NCI-H1105 treated with DMSO at 0.1 percent for 48 hours (cell line): ENCODE measurements around the gene CTNNA3.

Experiments
- DNase-seq: peaks from one replicate; lab custom pipeline; 2025; lab: John Stamatoyannopoulos, UW

CTNNA3 gene

DNA sequence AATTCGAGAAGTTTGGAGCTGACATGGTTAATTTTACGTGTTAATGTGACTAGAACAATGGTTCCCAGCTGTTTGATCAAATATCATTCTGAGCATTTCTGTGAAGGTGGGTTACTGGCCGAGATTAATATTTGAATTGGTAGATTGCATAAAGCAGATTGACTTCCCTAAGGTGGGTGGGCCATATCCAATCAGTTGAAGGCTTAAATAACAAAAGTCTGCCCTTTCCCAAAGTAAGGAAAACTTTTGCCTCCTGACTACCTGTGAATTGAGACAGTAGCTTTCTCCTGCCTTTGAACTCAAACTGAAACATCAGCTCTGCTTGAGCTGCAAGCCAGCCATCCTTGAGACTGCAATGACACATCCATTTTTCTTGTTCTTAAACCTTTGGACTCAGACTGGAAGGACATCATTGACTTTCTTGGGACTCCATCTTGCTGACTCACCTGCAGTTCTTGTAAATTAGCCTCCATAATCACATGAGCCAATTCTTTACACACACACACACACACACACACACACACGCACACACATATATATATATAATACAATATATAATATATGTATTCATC lies 833.2 kb downstream of the CTNNA3 start:
- no peak for DNase-seq

- no peak for DNase-seq
Measured at GRCh38 chr10:66860376-66860945, 835.5 kb downstream of the CTNNA3 start.

DNA sequence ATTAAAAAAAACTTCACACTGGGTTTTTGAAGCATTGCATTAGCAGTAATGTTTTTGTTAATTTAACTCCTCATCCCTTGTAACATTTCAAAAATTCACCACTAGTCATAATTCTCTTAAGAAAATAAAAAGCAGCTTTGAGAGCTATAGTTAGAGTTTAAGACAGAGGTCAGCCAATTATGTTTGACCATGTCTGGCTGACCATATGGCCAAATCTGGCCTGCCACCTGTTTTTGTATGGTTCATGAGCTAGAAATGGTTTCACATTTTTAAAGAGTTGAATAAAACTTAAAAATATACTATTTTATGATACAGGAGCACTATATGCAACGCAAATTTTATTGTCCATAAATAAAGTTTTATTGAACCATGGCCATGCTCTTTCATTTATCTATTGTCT lies 843.2 kb downstream of the CTNNA3 start:
- DNase-seq: no peak

GRCh38 chr10:66848856-66849255 lies 847.1 kb downstream of the CTNNA3 start:
- DNase-seq: no peak

- no peak for DNase-seq
Measured at GRCh38 chr10:66844176-66844942, 851.6 kb downstream of the CTNNA3 start.

DNA sequence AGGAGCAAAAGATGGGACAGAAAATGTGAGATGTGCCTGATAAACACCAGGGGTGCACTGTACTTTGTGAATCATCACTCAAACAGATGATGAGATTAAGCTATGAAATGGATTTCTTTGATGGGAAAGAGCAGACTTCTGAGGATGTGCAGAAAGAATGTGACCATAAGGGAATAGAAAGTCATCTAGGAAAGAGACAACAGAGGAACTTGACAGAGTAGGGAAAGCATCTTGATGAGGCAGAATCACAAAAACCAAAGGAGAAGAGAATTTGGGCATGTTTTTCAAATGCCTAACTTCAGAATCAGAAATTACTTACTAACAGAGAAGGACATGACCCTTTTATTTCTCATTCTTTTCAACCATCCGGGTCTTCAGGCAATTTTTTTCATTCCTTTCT lies 852.6 kb downstream of the CTNNA3 start:
- no peak for DNase-seq

DNA sequence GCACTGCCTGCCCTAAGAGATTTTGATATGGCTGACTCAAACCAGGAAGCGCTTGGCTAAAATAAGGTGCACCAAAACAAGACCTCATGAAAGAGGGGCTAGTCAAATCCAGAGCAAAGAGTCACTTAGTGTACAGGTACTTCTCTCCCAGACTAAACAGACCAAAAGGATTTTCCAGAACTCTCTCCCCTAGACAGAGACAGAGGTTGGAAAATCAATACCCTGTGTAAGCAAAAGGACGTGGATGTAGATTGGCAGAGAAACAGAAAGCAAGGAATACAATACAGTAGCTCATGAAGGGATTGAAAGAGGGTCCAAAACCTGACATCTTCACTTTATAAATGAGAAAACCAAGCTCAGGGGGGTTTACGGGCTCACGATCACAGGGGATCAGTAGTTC lies 853.1 kb downstream of the CTNNA3 start:
- no peak for DNase-seq

GRCh38 chr10:66842371-66842770 lies 853.6 kb downstream of the CTNNA3 start:
- no peak for DNase-seq

GRCh38 chr10:66838656-66839055 lies 857.3 kb downstream of the CTNNA3 start:
- no peak for DNase-seq

DNA sequence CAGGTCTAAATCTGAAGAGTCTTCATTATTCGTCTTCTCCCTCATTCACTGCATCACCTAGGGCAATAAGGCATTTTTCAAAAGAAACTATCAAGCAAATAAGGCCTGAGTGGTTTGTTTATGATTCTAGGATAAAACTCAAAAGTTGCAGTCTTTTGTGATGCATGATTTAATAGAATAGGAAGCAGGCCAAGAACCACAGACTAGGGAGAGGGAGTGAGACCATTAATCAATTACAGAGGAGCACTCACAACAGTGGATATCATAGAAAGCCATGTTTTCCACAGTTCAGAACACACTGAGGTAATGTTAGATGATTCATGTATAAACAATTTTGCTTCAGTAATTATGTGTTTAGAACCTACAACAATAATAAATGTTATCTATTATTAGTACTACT lies 858.0 kb downstream of the CTNNA3 start:
- DNase-seq: no peak

GRCh38 chr10:66837335-66837734 lies 858.7 kb downstream of the CTNNA3 start:
- no peak for DNase-seq

GRCh38 chr10:66836771-66837170 lies 859.2 kb downstream of the CTNNA3 start:
- DNase-seq: no peak

DNA sequence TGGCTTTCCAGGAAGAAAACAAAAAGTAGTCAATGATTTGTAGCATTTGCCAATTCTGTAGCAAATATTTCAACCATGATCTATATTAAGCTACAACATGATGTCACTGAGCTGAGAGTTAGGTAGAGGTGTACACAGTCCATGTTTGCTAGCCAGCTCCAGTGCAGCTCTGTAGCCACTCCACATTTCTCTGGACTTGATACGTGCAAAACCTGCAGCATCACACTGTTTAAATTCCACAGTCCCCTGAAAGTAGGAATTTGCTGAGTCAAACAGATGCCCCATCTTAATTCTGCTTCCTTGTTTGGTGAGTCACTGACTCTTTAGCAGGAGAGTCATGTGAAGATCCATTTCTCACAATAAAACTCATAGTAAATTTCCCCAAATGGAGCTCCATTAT lies 859.9 kb downstream of the CTNNA3 start:
- DNase-seq: no peak

DNA sequence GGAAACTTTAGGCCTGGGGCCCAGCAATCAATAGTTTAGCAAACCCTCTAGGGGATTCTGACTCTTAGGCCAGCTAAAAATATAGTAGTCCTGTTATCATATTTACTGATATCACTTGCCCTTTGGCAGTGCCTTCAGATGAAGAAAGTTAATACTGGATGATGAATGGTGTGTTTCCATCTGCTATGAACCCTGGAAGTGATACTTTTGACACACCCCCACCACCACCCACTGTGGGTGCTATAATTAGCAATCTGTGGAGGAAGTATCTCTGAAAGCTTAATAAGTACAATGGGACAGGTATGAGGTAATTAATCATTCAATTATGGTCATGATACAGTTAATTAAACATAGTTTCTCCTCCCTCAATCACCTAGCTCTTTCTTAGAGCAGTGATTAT lies 860.6 kb downstream of the CTNNA3 start:
- DNase-seq: no peak

GRCh38 chr10:66834802-66835201 lies 861.2 kb downstream of the CTNNA3 start:
- DNase-seq: no peak

DNA sequence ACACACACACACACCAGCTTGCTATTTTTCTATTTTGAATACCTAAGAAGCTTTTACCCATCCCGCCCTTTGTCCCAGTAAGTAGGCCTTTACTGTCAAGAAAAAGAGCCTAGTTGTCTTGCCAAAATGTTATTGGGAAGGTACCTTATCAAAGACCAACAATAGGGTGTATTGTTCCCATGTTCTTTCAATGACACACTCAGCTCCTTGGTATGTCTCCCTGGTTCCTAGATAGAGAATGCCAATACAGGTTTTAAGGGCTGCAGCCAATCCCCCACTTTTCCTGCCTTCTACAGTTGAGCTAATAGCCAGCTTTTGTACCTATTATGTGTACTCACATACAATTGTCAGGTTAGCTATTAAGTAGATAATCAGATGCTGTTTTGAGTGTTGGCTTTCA lies 862.1 kb downstream of the CTNNA3 start:
- no peak for DNase-seq

DNA sequence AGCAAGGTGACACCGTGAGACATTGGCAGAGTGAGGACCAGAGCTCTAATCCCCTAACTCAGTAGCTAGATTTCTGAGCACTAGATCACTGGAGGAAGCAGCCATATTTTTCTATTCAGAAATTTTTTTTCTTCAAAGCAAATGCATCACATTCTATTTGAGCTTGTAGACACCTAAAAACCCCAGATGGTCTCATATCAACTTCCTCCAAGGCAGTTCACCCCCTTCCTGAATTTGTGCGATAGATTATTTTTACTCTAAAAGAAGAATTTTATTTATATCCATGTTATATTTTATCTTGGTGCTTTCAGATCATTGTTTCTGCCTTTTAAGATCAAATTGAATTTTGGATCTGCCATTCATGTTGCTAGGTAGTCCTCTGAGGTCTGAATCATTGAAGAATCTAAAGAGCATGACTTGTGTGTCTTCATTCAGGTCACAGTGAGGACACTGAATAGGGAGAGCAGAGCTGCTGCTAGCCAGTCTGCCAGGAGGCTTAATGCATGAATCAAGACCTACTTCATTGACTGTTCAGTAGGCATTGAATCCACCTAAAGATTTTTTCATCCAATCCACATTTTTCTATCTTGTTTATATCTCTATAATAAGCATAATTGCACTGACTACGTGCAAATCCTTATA lies 863.1 kb downstream of the CTNNA3 start:
- DNase-seq: no peak

DNA sequence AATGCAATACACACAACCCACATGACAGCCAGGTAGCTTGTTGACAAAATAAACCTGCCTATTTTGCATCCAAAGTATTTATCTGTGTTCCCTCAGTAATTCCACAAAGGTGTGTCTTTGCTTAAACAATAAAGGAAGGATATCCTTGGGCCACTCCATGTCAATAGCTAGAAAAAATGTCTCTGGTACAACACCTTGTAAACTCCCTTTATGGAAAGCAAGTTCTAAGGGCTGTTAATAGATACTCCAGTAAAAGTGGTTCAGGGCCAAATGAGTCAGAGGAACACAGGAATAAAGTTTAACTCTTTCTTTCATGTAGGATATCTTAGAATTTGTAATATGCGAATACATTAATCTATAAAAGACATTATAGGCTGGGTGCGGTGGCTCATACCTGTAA lies 867.0 kb downstream of the CTNNA3 start:
- DNase-seq: no peak

GRCh38 chr10:66827353-66827752 lies 868.6 kb downstream of the CTNNA3 start:
- DNase-seq: no peak

GRCh38 chr10:66823301-66823700 lies 872.7 kb downstream of the CTNNA3 start:
- DNase-seq: no peak

DNA sequence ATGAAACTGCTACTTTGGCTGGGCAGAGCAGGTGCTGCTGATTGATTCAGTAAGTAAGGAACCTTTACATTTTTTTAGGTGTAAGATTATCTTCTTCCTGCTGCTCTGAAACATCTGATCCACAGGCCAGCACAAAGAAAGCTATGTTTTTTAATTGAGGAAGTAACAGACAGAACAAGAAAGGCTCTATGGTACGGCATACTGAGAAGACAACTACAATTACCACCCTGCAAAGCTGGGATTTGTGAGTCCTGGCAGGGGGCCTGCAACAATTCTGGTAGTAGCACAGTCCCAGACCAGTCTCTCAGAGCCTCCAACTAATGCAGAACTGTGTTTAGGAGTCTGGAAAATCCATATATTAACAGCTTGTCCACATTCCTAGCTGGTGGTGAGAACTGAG lies 873.2 kb downstream of the CTNNA3 start:
- no peak for DNase-seq

GRCh38 chr10:66819691-66820090 lies 876.3 kb downstream of the CTNNA3 start:
- DNase-seq: no peak

- DNase-seq: no peak
Measured at GRCh38 chr10:66813122-66813521, 882.9 kb downstream of the CTNNA3 start.
